Erythroblast (primary cell): ENCODE results near the gene RIMS3.

ENCODE experiments used
- GATA1 ChIP-seq: IDR thresholded peaks from 2 replicates; pipeline ENCODE4 v1.6.1; 2011; ENCODE audit warnings: low read depth, mild to moderate bottlenecking, control low read depth, low read length, moderate library complexity
- POLR2A ChIP-seq: IDR thresholded peaks from 2 replicates; pipeline ENCODE4 v1.6.1; 2011; ENCODE audit warnings: mild to moderate bottlenecking, low read length

- TF ChIP-seq POLR2A (no peak), GATA1 (no peak)
These were observed 44.4 kb upstream of the RIMS3 start for GRCh38 chr1:40709802-40710278.
